K562 (cell line): ENCODE data around the gene PITPNC1. TPM values are rescaled to one million over a fixed set of nuclear protein-coding genes. Genes with fewer than 3 reads are reported as not detected.
"Not testable (repeated sequence)": the region's sequence is repeated elsewhere in the genome, so short reads cannot be mapped to it uniquely, and the experiment has no call there.

ENCODE experiments used
- ATAC-seq: fragments of 200-7000 bp; cut with Tn5 transposase; 3 replicates; pipeline ENCODE4 v1.9.1; 2020; ENCODE audit warnings: moderate library complexity
- BruUV-seq: library from RNA; stranded (reverse); fragments of 400-500 nt; replicated peaks from 2 replicates; lab custom pipeline; 2021; lab: Mats Ljungman, UMichigan
- CTCF ChIA-PET: fragments of 300-600 bp; formaldehyde crosslinking; extraction: SDS; loops from one replicate; lab custom pipeline; 2021; ENCODE audit warnings: low intra/inter-chr PET ratio; lab: Yijun Ruan, JAX
- POLR2A ChIA-PET: fragments of 300-600, 350-650 bp; sonication (Branson Sonifier 250); formaldehyde crosslinking; extraction: SDS; loops from one replicate; lab custom pipeline; 2021; ENCODE audit warnings: antibody characterized with exemption, inconsistent platforms; lab: Yijun Ruan, JAX
- DNase-seq, 4 experiments: peaks; one replicate each; pipeline versions ENCODE4 v3.0.0 to v3.0.0-alpha.2; 2011 to 2018; ENCODE audit warnings: low spot score in 3 of 4, mixed read lengths in 3 of 4; ENCODE audit errors: extremely low read depth in 1 of 4
- FAIRE-seq: peaks from 2 replicates; lab custom pipeline; 2011; peaks lifted over from hg19 to GRCh38; lab: Jason Lieb, UNC
- H2AFZ ChIP-seq: 2 replicates; pipeline ENCODE4 v1.6.0; 2011; ENCODE audit warnings: low read depth, low read length, control low read depth, inconsistent platforms
- H3K27ac ChIP-seq: fragments of 200-600 bp; 3 replicates; pipeline ENCODE4 v1.8.0; 2011; ENCODE audit warnings: low read depth, mild to moderate bottlenecking, control low read depth, inconsistent platforms, low read length, moderate library complexity, mixed read lengths; ENCODE audit errors: extremely low read depth
- H3K27me3 ChIP-seq, 2 experiments: fragments of 300-600 bp in 1 of 2; 2 replicates in 1 of 2; 3 replicates in 1 of 2; pipeline versions ENCODE4 v1.6.0 to v1.8.0; 2011; ENCODE audit warnings: inconsistent platforms in 2 of 2, low read length in 2 of 2, mild to moderate bottlenecking in 1 of 2, mixed read lengths in 1 of 2, moderate library complexity in 1 of 2; ENCODE audit not compliant: control insufficient read depth in 2 of 2, insufficient read depth in 2 of 2
- H3K36me3 ChIP-seq: fragments of 300-600 bp; 3 replicates; pipeline ENCODE4 v1.8.0; 2011; ENCODE audit warnings: mild to moderate bottlenecking, low read length, inconsistent platforms; ENCODE audit not compliant: control insufficient read depth, insufficient read depth
- H3K4me1 ChIP-seq, 2 experiments: fragments of 200-600 bp in 1 of 2; replicated peaks in 1 of 2; 2 replicates in 1 of 2; 3 replicates in 1 of 2; pipeline versions ENCODE4 v1.5.1 to v1.8.0; 2011; ENCODE audit warnings: inconsistent platforms in 2 of 2, low read length in 2 of 2, mild to moderate bottlenecking in 1 of 2, mixed read lengths in 1 of 2, moderate library complexity in 1 of 2; ENCODE audit not compliant: control insufficient read depth in 2 of 2, insufficient read depth in 2 of 2
- H3K4me2 ChIP-seq: 2 replicates; pipeline ENCODE4 v1.6.1; 2011; ENCODE audit warnings: low read length, control low read depth, inconsistent platforms, mixed read lengths; ENCODE audit not compliant: insufficient read depth
- H3K4me3 ChIP-seq: fragments of 200-600 bp; sonication (generic), shearing (Covaris generic); 2 replicates; pipeline ENCODE4 v1.5.1; 2016; ENCODE audit warnings: control low read depth, inconsistent platforms
- H3K79me2 ChIP-seq: fragments of 200-600 bp; 3 replicates; pipeline ENCODE4 v1.8.0; 2011; ENCODE audit warnings: low read length, inconsistent platforms; ENCODE audit not compliant: control insufficient read depth, insufficient read depth
- H3K9ac ChIP-seq, 2 experiments: 2 replicates each; pipeline versions ENCODE4 v1.6.0 to v1.6.1; 2011; ENCODE audit warnings: low read depth in 2 of 2, low read length in 2 of 2, control low read depth in 1 of 2, inconsistent platforms in 1 of 2, mild to moderate bottlenecking in 1 of 2, mixed read lengths in 1 of 2; ENCODE audit not compliant: insufficient read depth in 1 of 2
- H3K9me1 ChIP-seq: one replicate; pipeline ENCODE4 v1.6.0; 2011; ENCODE audit warnings: inconsistent platforms, mild to moderate bottlenecking, low read length, moderate library complexity; ENCODE audit not compliant: control insufficient read depth, insufficient read depth
- H3K9me3 ChIP-seq: replicated peaks from 2 replicates; pipeline ENCODE4 v1.5.1; 2011; ENCODE audit warnings: low read depth, low read length, inconsistent platforms; ENCODE audit not compliant: control insufficient read depth, insufficient read depth
- H4K20me1 ChIP-seq: replicated peaks from 2 replicates; pipeline ENCODE4 v1.6.1; 2011; ENCODE audit warnings: low read length, inconsistent platforms, mixed read lengths; ENCODE audit not compliant: control insufficient read depth, insufficient read depth
- DACH1 ChIP-seq: fragments of 450-650 bp; IDR thresholded peaks from 2 replicates; pipeline ENCODE4 v1.6.1; 2018; ENCODE audit not compliant: partially characterized antibody
- RBM17 ChIP-seq: fragments of 200-400 bp; formaldehyde crosslinking; IDR thresholded peaks from 2 replicates; pipeline ENCODE4 v1.6.1; 2017; ENCODE audit warnings: low read depth, mild to moderate bottlenecking, low read length, borderline replicate concordance
- RFX1 ChIP-seq: fragments of 450-650 bp; IDR thresholded peaks from 2 replicates; pipeline ENCODE4 v1.6.1; 2016; ENCODE audit warnings: mild to moderate bottlenecking, moderate library complexity
- SMAD2 ChIP-seq: fragments of 150-350 bp; IDR thresholded peaks from 2 replicates; pipeline ENCODE4 v1.6.1; 2014; ENCODE audit warnings: low read depth, mild to moderate bottlenecking, low read length
- SRF ChIP-seq, 2 experiments: fragments of 250-450, 450-650 bp in 1 of 2; sonication (Bioruptor Pico) in 1 of 2; sonication (generic) in 1 of 2; formaldehyde crosslinking; IDR thresholded peaks; 2 replicates each; pipeline versions ENCODE4 v1.5.0 to v1.5.1; 2020 to 2022; ENCODE audit warnings: mild to moderate bottlenecking in 1 of 2, missing genetic modification reagents in 1 of 2
- ZNF175 ChIP-seq: fragments of 200-800 bp; sonication (Bioruptor generic); IDR thresholded peaks from 2 replicates; pipeline ENCODE4 v1.6.1; 2016; ENCODE audit warnings: low read depth, mild to moderate bottlenecking, missing genetic modification characterization, missing compliant biosample characterization
- WGBS: fragments of 100-300 bp; shearing (Covaris generic); methylation state at CpG from one replicate; pipeline ENCODE4 v1.1.6; 2016; ENCODE audit warnings: low coverage, mixed read lengths; ENCODE audit not compliant: insufficient coverage; ENCODE audit errors: missing lambda C conversion rate; 5-methylcytosine and 5-hydroxymethylcytosine counted together
- in situ Hi-C: fragments of 300-500 bp; cut with MboI; formaldehyde crosslinking; loops from 4 replicates; pipeline ENCODE4 v1.15.0; 2018; ENCODE audit warnings: inconsistent platforms, mixed read lengths
- intact Hi-C: fragments of 100-400 bp; cut with micrococcal nuclease; formaldehyde crosslinking; loops from 2 replicates; pipeline ENCODE4 v1.14.2; 2022
- polyA plus RNA-seq, 8 experiments: library from polyadenylated mRNA; depleted of rRNA in 4 of 8; stranded (reverse) in 5 of 8; unstranded in 3 of 8; fragments of >200 nt; fragmentation: Nextera tagmentation in 2 of 8; fragmentation: Illumina TruSeq in 1 of 8; extraction: Ambion mirVana in 2 of 8; extraction: Trizol in 1 of 8; gene quantifications; 2 replicates each; pipeline versions ENCODE4 v1.2.1 to v1.2.3, GENCODE V29; 2011 to 2014; ENCODE audit warnings: inconsistent platforms in 1 of 8, missing spikeins in 1 of 8
- total RNA-seq, 7 experiments: library from RNA; depleted of rRNA in 6 of 7; stranded (reverse); fragments of >200 nt in 6 of 7; fragmentation: Illumina TruSeq in 2 of 7; extraction: Trizol in 2 of 7; gene quantifications; 2 replicates each; pipeline versions ENCODE4 v1.2.1 to v1.2.3, GENCODE V29; 2011 to 2021; ENCODE audit warnings: low replicate concordance in 1 of 7
- TF ChIP-seq, protein P1 (sequence below): fragments of 250-450 bp; sonication (Bioruptor Pico); IDR thresholded peaks from 2 replicates; pipeline ENCODE4 v1.8.0; 2021; ENCODE audit warnings: borderline replicate concordance, mild to moderate bottlenecking, moderate library complexity; ENCODE audit not compliant: poor library complexity, severe bottlenecking
- TF ChIP-seq, protein P2 (sequence below): IDR thresholded peaks from 3 replicates; pipeline ENCODE4 v1.6.1; 2011; ENCODE audit warnings: borderline replicate concordance, mild to moderate bottlenecking; ENCODE audit not compliant: insufficient read length, insufficient read depth

Gene PITPNC1
- total and polyA plus RNA-seq, 9 of the 15 experiments (the other 6 are each of a cell fraction or from before 2014, with no cell fraction given) = 0.11 to 1.1 (median 0.65) TPM

DNA sequence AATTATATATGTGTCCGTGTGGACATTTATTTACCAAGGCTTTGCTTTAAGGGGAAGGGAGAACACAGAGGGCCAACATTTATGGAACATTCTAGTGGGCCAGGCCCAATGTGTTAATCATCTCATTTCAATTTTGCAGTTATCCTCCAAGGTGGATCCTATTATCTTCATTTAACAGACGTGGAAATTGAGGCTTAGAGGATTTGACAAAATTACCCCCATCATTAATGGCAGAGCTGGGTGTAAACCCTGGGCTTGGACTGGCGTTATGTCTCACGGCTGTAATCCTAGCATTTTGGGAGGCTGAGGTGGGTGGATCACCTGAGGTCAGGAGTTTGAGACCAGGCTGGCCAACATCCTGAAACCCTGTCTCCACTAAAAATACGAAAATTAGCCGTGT is 26.4 kb downstream of the PITPNC1 start:
- Histone ChIP-seq H3K9ac (no peak overlapping the region), H4K20me1 (no peaks in the 10 kb centered on the region), H3K4me3 (no peak overlapping the region), H3K9me3 (no peaks in the 10 kb centered on the region), H3K4me1 (no peaks in the 10 kb centered on the region), H3K27ac (no peak overlapping the region), H3K4me2 (no peak overlapping the region), H2AFZ (no peak overlapping the region), H3K27me3 (peaks cover 9 to 19% of the 10 kb centered on the region in 2 experiments), H3K79me2 (no peaks in the 10 kb centered on the region), H3K36me3 (no peaks in the 10 kb centered on the region), H3K9me1 (no peaks in the 10 kb centered on the region)
- in situ Hi-C loops (no loop called here), intact Hi-C loops (no loop called here)
- DNase-seq (no peak), FAIRE-seq (no peak), ATAC-seq (no peak)
- CTCF ChIA-PET = no interaction called here
- no TSS peak for BruUV-seq
- WGBS = 4% methylated on average over 6 of the region's 6 CpGs
- TF ChIP-seq ZNF175 (CRISPR knock-in tag) (no peak), DACH1 (no peak), RBM17 (no peak), SMAD2 (no peak), RFX1 (no peak), SRF (CRISPR knock-in tag; IDR thresholded peaks at IDR 0.05) (no peak)
- TF ChIP-seq, protein P1, sequence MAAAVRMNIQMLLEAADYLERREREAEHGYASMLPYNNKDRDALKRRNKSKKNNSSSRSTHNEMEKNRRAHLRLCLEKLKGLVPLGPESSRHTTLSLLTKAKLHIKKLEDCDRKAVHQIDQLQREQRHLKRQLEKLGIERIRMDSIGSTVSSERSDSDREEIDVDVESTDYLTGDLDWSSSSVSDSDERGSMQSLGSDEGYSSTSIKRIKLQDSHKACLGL (CRISPR knock-in tag) = no peak
- TF ChIP-seq, protein P2, sequence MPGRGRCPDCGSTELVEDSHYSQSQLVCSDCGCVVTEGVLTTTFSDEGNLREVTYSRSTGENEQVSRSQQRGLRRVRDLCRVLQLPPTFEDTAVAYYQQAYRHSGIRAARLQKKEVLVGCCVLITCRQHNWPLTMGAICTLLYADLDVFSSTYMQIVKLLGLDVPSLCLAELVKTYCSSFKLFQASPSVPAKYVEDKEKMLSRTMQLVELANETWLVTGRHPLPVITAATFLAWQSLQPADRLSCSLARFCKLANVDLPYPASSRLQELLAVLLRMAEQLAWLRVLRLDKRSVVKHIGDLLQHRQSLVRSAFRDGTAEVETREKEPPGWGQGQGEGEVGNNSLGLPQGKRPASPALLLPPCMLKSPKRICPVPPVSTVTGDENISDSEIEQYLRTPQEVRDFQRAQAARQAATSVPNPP = no peak
- POLR2A ChIA-PET = no interaction called here

- H3K4me3 ChIP-seq, ATAC-seq, in situ Hi-C loops, H3K79me2 ChIP-seq, intact Hi-C loops, H2AFZ ChIP-seq, H3K4me2 ChIP-seq, H3K4me1 ChIP-seq, POLR2A ChIA-PET, H3K36me3 ChIP-seq, DNase-seq, H3K9me3 ChIP-seq, H3K9ac ChIP-seq, CTCF ChIA-PET, H3K9me1 ChIP-seq, BruUV-seq, H4K20me1 ChIP-seq, H3K27ac ChIP-seq, FAIRE-seq: not testable (repeated sequence)
- H3K27me3 ChIP-seq = peaks cover 6 to 25% of the 10 kb centered on the region in 2 experiments; a peak in 4 of 5 replicates
- 9% methylated on average over 3 of the region's 3 CpGs for WGBS
Observed at GRCh38 chr17:67408455-67408830, 31.4 kb downstream of the PITPNC1 start.
